NCI-H2196 treated with DMSO at 0.1 percent for 48 hours (cell line): ENCODE results near the gene MMP25.

Experiments
- DNase-seq: peaks from one replicate; lab custom pipeline; 2025; ENCODE audit not compliant: unreplicated experiment; lab: John Stamatoyannopoulos, UW

Gene MMP25

GRCh38 chr16:3045758-3046640, at the start of gene MMP25:
TSS of gene MMP25 (plus strand) at chr16:3046561. CDS start at chr16:3046918, 357 bp downstream.
- DNase-seq = no peak

GRCh38 chr16:2999929-3000328, 46.4 kb upstream of the MMP25 start:
- DNase-seq = no peak

GRCh38 chr16:3000540-3000939, 45.8 kb upstream of the MMP25 start:
- DNase-seq = no peak

GRCh38 chr16:3001316-3001715, 45.0 kb upstream of the MMP25 start:
- DNase-seq = no peak

GRCh38 chr16:3003582-3004270, 42.6 kb upstream of the MMP25 start:
- peak; percentile 98 for DNase-seq

GRCh38 chr16:3004319-3004718, 42.0 kb upstream of the MMP25 start:
- no peak for DNase-seq

- peak; percentile 30 for DNase-seq
Measured at GRCh38 chr16:3004781-3005284, 41.5 kb upstream of the MMP25 start.

GRCh38 chr16:3007059-3007956, 39.1 kb upstream of the MMP25 start:
- no peak for DNase-seq

- no peak for DNase-seq
Measured at GRCh38 chr16:3007957-3008689, 38.2 kb upstream of the MMP25 start.

- no peak for DNase-seq
Measured at GRCh38 chr16:3008690-3009037, 37.7 kb upstream of the MMP25 start.

GRCh38 chr16:3009568-3010390, 36.6 kb upstream of the MMP25 start:
- peak; percentile 32 for DNase-seq

- no peak for DNase-seq
Measured at GRCh38 chr16:3010510-3010909, 35.9 kb upstream of the MMP25 start.

- peak; percentile 75 for DNase-seq
Measured at GRCh38 chr16:3012246-3012645, 34.1 kb upstream of the MMP25 start.

- DNase-seq = peak; percentile 20
Measured at GRCh38 chr16:3012828-3013420, 33.4 kb upstream of the MMP25 start, which contains the start of gene CLDN9. TSS of gene CLDN9 (plus strand) at chr16:3012923. CDS start at chr16:3013363, 440 bp downstream.

- no peak for DNase-seq
Measured at GRCh38 chr16:3013491-3013951, 32.8 kb upstream of the MMP25 start.

- DNase-seq = no peak
Measured at GRCh38 chr16:3013998-3014690, 32.2 kb upstream of the MMP25 start.

GRCh38 chr16:3014971-3015370, 31.4 kb upstream of the MMP25 start:
- DNase-seq = no peak

- no peak for DNase-seq
Measured at GRCh38 chr16:3015865-3016521, 30.4 kb upstream of the MMP25 start.
